HCT116 (cell line): ENCODE data around the gene NRGN. TPM values are rescaled to one million over a fixed set of nuclear protein-coding genes. Genes with fewer than 3 reads are reported as not detected.

Experiments
- ATAC-seq: fragments of 200-7000 bp; cut with Tn5 transposase; 2 replicates; pipeline ENCODE4 v1.9.1; 2020; ENCODE audit warnings: mild to moderate bottlenecking, moderate library complexity
- BruUV-seq: library from RNA; stranded (reverse); fragments of 400-500 nt; replicated peaks from 2 replicates; lab custom pipeline; 2021; lab: Mats Ljungman, UMichigan
- CTCF ChIA-PET: fragments of 300-600 bp; sonication (Branson Sonifier 250); formaldehyde crosslinking; loops from one replicate; lab custom pipeline; 2021; ENCODE audit warnings: antibody characterized with exemption; lab: Charles Lee
- POLR2A ChIA-PET: fragments of 300-600, 350-600 bp; sonication (Branson Sonifier 250); formaldehyde crosslinking; loops from one replicate; lab custom pipeline; 2021; ENCODE audit warnings: antibody characterized with exemption; lab: Charles Lee
- RAD21 ChIA-PET, 2 experiments: fragments of 300-600 bp; sonication (Branson Sonifier 250); formaldehyde crosslinking; loops; one replicate each; lab custom pipeline; 2023; ENCODE audit warnings: low total read pairs in 2 of 2; ENCODE audit not compliant: uncharacterized antibody in 2 of 2, unreplicated experiment in 2 of 2, low non-redundant PET in 1 of 2; lab: Charles Lee
- DNase-seq: peaks from one replicate; pipeline ENCODE4 v3.0.0-alpha.2; 2010; ENCODE audit warnings: low read depth, low spot score
- H2AFZ ChIP-seq: fragments of 200-600 bp; shearing (Covaris generic), sonication (generic); 2 replicates; pipeline ENCODE4 v1.6.1; 2017; ENCODE audit warnings: low read depth, mixed run types, mixed read lengths, antibody characterized with exemption, low read length; ENCODE audit not compliant: poor library complexity, severe bottlenecking
- H3K27ac ChIP-seq: 2 replicates; pipeline ENCODE4 v1.5.1; 2012; ENCODE audit warnings: low read depth, low read length
- H3K27me3 ChIP-seq: fragments of 200-600 bp; sonication (generic); 2 replicates; pipeline ENCODE4 v1.6.1; 2016; ENCODE audit warnings: mixed run types, low read length, mixed read lengths; ENCODE audit not compliant: insufficient read depth
- H3K36me3 ChIP-seq, 2 experiments: fragments of 200-500 bp in 1 of 2; fragments of 200-600 bp in 1 of 2; sonication (Bioruptor generic) in 1 of 2; sonication (generic) in 1 of 2; 2 replicates each; pipeline versions ENCODE4 v1.5.1 to v1.6.1; 2014 to 2016; ENCODE audit warnings: low read length in 2 of 2, inconsistent platforms in 1 of 2, mixed read lengths in 1 of 2, mixed run types in 1 of 2; ENCODE audit not compliant: insufficient read depth in 2 of 2, control insufficient read depth in 1 of 2
- H3K4me1 ChIP-seq, 2 experiments: fragments of 200-600 bp in 1 of 2; sonication (generic) in 1 of 2; 2 replicates each; pipeline versions ENCODE4 v1.5.1 to v1.6.1; 2012 to 2017; ENCODE audit warnings: low read length in 2 of 2, inconsistent platforms in 1 of 2, mild to moderate bottlenecking in 1 of 2, mixed read lengths in 1 of 2, mixed run types in 1 of 2, moderate library complexity in 1 of 2; ENCODE audit not compliant: insufficient read depth in 2 of 2, control insufficient read depth in 1 of 2
- H3K4me2 ChIP-seq: fragments of 200-600 bp; sonication (generic); 2 replicates; pipeline ENCODE4 v1.6.1; 2017; ENCODE audit warnings: mixed run types, low read length, mixed read lengths
- H3K4me3 ChIP-seq, 2 experiments: fragments of 200-600 bp in 1 of 2; sonication (generic) in 1 of 2; replicated peaks in 1 of 2; 2 replicates each; pipeline ENCODE4 v1.5.1; 2011 to 2016; ENCODE audit warnings: low read length in 2 of 2, control low read depth in 1 of 2, low read depth in 1 of 2, mild to moderate bottlenecking in 1 of 2, mixed read lengths in 1 of 2, mixed run types in 1 of 2
- H3K79me2 ChIP-seq: fragments of 200-600 bp; sonication (generic); 2 replicates; pipeline ENCODE4 v1.6.1; 2017; ENCODE audit warnings: mild to moderate bottlenecking, mixed run types, low read length, moderate library complexity, mixed read lengths; ENCODE audit not compliant: insufficient read depth
- H3K9ac ChIP-seq: fragments of 200-600 bp; sonication (generic); 2 replicates; pipeline ENCODE4 v1.6.1; 2016; ENCODE audit warnings: low read length, mixed read lengths
- H3K9me2 ChIP-seq: fragments of 200-600 bp; sonication (generic), shearing (Covaris generic); 2 replicates; pipeline ENCODE4 v1.6.1; 2017; ENCODE audit warnings: mixed run types, mild to moderate bottlenecking, moderate library complexity; ENCODE audit not compliant: insufficient read depth
- H3K9me3 ChIP-seq, 2 experiments: fragments of 200-500 bp in 1 of 2; fragments of 200-600 bp in 1 of 2; sonication (Bioruptor generic) in 1 of 2; sonication (generic) in 1 of 2; 2 replicates each; pipeline ENCODE4 v1.6.1; 2014 to 2017; ENCODE audit warnings: low read length in 2 of 2, mixed read lengths in 2 of 2, inconsistent platforms in 1 of 2, low read depth in 1 of 2, mild to moderate bottlenecking in 1 of 2, mixed run types in 1 of 2, moderate library complexity in 1 of 2; ENCODE audit not compliant: control insufficient read depth in 1 of 2, insufficient read depth in 1 of 2
- H4K20me1 ChIP-seq: fragments of 200-600 bp; sonication (generic), shearing (Covaris generic); 2 replicates; pipeline ENCODE4 v1.6.1; 2017; ENCODE audit warnings: mixed run types, mild to moderate bottlenecking, moderate library complexity; ENCODE audit not compliant: insufficient read depth
- EZH2 ChIP-seq: fragments of 200-600 bp; sonication (generic); IDR thresholded peaks from 2 replicates; pipeline ENCODE4 v1.6.1; 2017; ENCODE audit warnings: antibody characterized with exemption, mixed run types
- EZH2phosphoT487 ChIP-seq: fragments of 200-600 bp; IDR thresholded peaks from 2 replicates; pipeline ENCODE4 v1.6.1; 2018; ENCODE audit warnings: antibody characterized with exemption, borderline replicate concordance
- FOSL1 ChIP-seq: IDR thresholded peaks from 2 replicates; pipeline ENCODE4 v1.6.1; 2012; ENCODE audit warnings: low read depth
- JUND ChIP-seq: IDR thresholded peaks from 2 replicates; pipeline ENCODE4 v1.6.1; 2012
- SP1 ChIP-seq: IDR thresholded peaks from 2 replicates; pipeline ENCODE4 v1.6.1; 2012; ENCODE audit warnings: low read depth
- YY1 ChIP-seq: IDR thresholded peaks from 2 replicates; pipeline ENCODE4 v1.6.1; 2011; ENCODE audit warnings: low read length, low read depth, moderate library complexity, mild to moderate bottlenecking; ENCODE audit not compliant: insufficient replicate concordance; ENCODE audit errors: extremely low read depth
- ZNF274 ChIP-seq: fragments of 200-500 bp; sonication (Bioruptor generic); IDR thresholded peaks from 2 replicates; pipeline ENCODE4 v1.6.1; 2014; ENCODE audit warnings: mild to moderate bottlenecking, low read depth, low read length, inconsistent platforms
- intact Hi-C: fragments of 100-400 bp; cut with micrococcal nuclease; formaldehyde crosslinking; loops from 2 replicates; pipeline ENCODE4 v1.10.0; 2022
- total RNA-seq: library from RNA; stranded (reverse); gene quantifications from one replicate; pipeline ENCODE4 v1.2.1, GENCODE V29; 2021; ENCODE audit not compliant: unreplicated experiment

NRGN gene
- total RNA-seq, 1 experiment from 2014 or later: 33.3 TPM

- DNase-seq (no peak), ATAC-seq (peak; percentile 5)
- no peaks in the 10 kb centered on the region for H4K20me1 ChIP-seq
- TF ChIP-seq FOSL1: no peak
- RAD21 ChIA-PET: interaction anchor here in 1 of 2 experiments (1.0 kb wide), 1 partner anchor 78 kb away, joined by 4 read pairs; no protein-coding TSS in a partner anchor
- peak overlapping the region; percentile 50; the same call in 1 of the 2 replicates for H3K27ac ChIP-seq
- no peaks in the 10 kb centered on the region for H3K9me2 ChIP-seq
- peaks cover 10 to 36% of the 10 kb centered on the region in 2 experiments for H3K4me1 ChIP-seq
- CTCF ChIA-PET: interaction anchor here (1.3 to 2.0 kb wide), 7 partner anchors 16 to 78 kb away, joined by 3 to 13 read pairs (median 5); partner anchors contain the start of genes ESAM, SIAE and SPA17
- no TSS peak for BruUV-seq
- no peaks in the 10 kb centered on the region for H3K36me3 ChIP-seq
- no peaks in the 10 kb centered on the region for H3K27me3 ChIP-seq
- H3K4me2 ChIP-seq: peak overlapping the region; percentile 98
- POLR2A ChIA-PET: interaction anchor here (1.3 kb wide), 1 partner anchor 11 kb away, joined by 5 read pairs; no protein-coding TSS in a partner anchor
- intact Hi-C loops: loop anchor here (1.0 to 2.0 kb wide), 2 partner anchors 11 to 15 kb away; partner anchors contain the start of gene ESAM
- no peak overlapping the region for H2AFZ ChIP-seq
- no peaks in the 10 kb centered on the region for H3K9me3 ChIP-seq
- peak overlapping the region; percentile 30; the same call in 1 of the 2 replicates for H3K9ac ChIP-seq
- H3K4me3 ChIP-seq: peak overlapping the region in 1 of 2 experiments; percentile 18; a peak in 3 of 4 replicates
- H3K79me2 ChIP-seq: no peaks in the 10 kb centered on the region
Measured at GRCh38 chr11:124747406-124748099, 7.8 kb downstream of the NRGN start.

GRCh38 chr11:124748100-124748418 lies 8.3 kb downstream of the NRGN start:
- DNase-seq (no peak), ATAC-seq (no peak)
- intact Hi-C loops: no loop called here
- H3K27me3 ChIP-seq: no peaks in the 10 kb centered on the region
- H3K79me2 ChIP-seq: no peaks in the 10 kb centered on the region
- ChIA-PET POLR2A (interaction anchor here (1.1 kb wide), 1 partner anchor 15 kb away, joined by 3 read pairs; no protein-coding TSS in a partner anchor), CTCF (interaction anchor here (0.6 to 2.0 kb wide), 3 partner anchors 9 to 79 kb away, joined by 3 to 6 read pairs (median 4); partner anchors contain the start of genes NRGN, SIAE and SPA17), RAD21 (no interaction called here)
- peaks cover 10 to 36% of the 10 kb centered on the region in 2 experiments for H3K4me1 ChIP-seq
- H3K36me3 ChIP-seq: no peaks in the 10 kb centered on the region
- H3K9me2 ChIP-seq: no peaks in the 10 kb centered on the region
- no peaks in the 10 kb centered on the region for H4K20me1 ChIP-seq
- peak overlapping the region; percentile 98; the same call in 1 of the 2 replicates for H3K4me2 ChIP-seq
- H2AFZ ChIP-seq: no peak overlapping the region
- H3K27ac ChIP-seq: no peak overlapping the region
- no TSS peak for BruUV-seq
- no peak overlapping the region for H3K4me3 ChIP-seq
- no peak overlapping the region for H3K9ac ChIP-seq
- no peak for TF ChIP-seq EZH2phosphoT487
- no peak for TF ChIP-seq ZNF274
- no peak for TF ChIP-seq EZH2
- no peak for TF ChIP-seq YY1
- no peak for TF ChIP-seq JUND
- no peak for TF ChIP-seq SP1
- TF ChIP-seq, all 23 proteins: peak for 0
- H3K9me3 ChIP-seq: no peaks in the 10 kb centered on the region
